HT-29 (cell line): ENCODE results near the gene TEX53. TPM values are rescaled to one million over a fixed set of nuclear protein-coding genes. Genes with fewer than 3 reads are reported as not detected.

Experiments used
- DNase-seq: peaks from one replicate; pipeline ENCODE4 v3.0.0-alpha.2; 2015; ENCODE audit warnings: low spot score
- total RNA-seq: library from RNA; depleted of rRNA; stranded (reverse); fragments of >200 nt; shearing (Covaris generic); gene quantifications from 2 replicates; pipeline ENCODE4 v1.2.3, GENCODE V29; 2014

Gene TEX53
- total RNA-seq, 1 experiment from 2014 or later = not detected

GRCh38 chr9:114680259-114681001 lies 22.8 kb upstream of the TEX53 start:
- no peak for DNase-seq

- DNase-seq = no peak
Measured at GRCh38 chr9:114678795-114679194, 21.2 kb upstream of the TEX53 start.

DNA sequence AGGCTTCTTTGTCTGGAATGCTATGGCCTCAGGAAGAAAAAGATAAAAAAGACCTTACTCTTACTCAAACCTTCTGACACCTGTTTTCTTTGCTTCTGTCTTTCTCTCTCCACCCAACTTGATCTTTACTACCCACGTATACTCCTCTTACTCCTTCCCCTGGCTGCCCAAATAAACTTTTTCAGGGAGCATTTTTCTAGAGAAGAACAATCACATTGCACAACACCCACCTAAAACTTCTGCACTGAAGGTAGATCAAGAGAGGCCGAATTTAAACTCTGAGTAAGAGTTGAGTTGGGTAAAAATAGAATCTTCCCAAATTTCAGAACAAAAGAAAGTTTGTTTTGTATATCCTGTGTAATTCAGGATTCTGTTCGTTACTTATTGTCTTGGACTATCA lies 20.5 kb upstream of the TEX53 start:
- DNase-seq = no peak

GRCh38 chr9:114677418-114677817 lies 19.8 kb upstream of the TEX53 start:
- DNase-seq = peak; percentile 71

- no peak for DNase-seq
Measured at GRCh38 chr9:114676901-114677300, 19.3 kb upstream of the TEX53 start.

DNA sequence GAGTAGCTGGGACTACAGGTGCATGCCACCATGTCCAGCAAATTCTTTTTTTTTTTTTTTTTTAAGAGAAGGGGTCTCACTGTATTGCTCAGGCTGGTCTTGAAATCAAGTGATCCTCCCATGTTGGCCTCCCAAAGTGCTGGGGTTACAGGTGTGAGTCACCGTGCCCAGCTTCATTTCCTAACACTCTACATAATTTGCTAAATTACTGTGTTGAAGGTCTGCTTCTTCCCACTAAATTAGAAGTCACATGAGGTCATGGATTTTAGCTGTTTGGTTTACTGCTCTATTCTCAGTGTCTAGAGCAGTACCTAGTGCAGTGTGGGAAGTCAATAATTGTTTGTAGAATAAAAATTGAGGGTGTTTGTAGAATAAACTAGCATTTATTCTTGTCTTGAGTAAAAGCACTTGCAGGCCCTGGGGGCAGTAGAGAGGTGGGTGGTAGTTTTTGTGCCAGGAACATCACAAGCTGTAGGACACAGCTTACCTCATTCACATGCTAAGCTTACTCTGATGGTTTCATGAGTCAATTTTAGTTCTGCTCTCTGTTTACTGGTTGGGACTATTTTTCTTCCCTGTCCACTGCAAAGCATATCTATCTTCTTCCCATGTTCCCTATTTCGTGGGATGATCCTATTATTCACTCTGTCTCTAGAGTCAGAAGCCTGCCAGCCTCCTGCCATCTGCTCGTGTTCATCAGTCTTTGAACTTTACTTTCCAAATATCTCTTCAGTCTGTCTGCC lies 17.4 kb upstream of the TEX53 start:
- DNase-seq = no peak

GRCh38 chr9:114674076-114674797 lies 16.6 kb upstream of the TEX53 start:
- no peak for DNase-seq

GRCh38 chr9:114671605-114672004 lies 14.0 kb upstream of the TEX53 start:
- no peak for DNase-seq

- no peak for DNase-seq
Measured at GRCh38 chr9:114669961-114670360, 12.4 kb upstream of the TEX53 start.

GRCh38 chr9:114668146-114668545 lies 10.5 kb upstream of the TEX53 start:
- no peak for DNase-seq

DNA sequence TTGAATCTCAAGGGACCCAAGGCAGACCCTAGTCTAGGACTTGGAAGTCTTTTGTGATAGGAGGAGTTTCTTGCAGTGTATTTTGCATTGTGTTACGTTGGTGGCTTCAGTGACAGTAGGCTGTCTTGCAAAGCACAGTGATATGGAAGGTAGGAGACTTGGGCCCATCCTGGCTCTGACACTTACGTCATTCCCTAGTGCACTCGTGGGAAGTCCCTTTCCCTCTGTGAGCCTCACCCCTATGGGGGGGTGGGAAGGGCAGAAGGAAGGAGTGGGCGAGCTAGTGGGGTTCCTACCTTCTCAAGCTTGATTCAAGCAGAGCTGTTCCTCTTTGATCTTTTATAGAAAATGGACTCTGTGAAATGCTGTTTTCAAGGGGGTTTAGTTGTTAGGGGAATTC lies 9.2 kb upstream of the TEX53 start:
- DNase-seq = no peak

- no peak for DNase-seq
Measured at GRCh38 chr9:114666401-114666800, 8.8 kb upstream of the TEX53 start.

DNA sequence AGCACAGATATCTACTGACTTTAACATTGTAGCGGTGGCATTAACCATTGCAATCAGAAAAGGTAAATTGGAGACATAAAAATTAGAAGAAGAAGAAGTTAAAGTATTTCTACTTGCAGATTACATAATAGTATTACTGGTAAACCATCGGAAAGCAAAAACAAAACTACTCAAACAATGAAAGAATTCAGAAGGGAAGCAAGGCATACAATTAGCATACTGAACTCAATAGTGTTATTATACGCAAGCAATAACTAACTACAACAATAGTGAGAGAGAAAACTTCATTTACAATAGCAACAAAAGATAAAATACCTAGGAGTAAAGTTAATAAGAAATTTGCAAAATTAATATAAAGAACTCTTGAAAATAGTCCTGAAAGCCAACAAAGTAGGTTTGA lies 6.6 kb upstream of the TEX53 start:
- DNase-seq = no peak

- peak; percentile 70 for DNase-seq
Measured at GRCh38 chr9:114662081-114662989, 4.7 kb upstream of the TEX53 start.

GRCh38 chr9:114656301-114656700 lies 1.3 kb downstream of the TEX53 start:
- no peak for DNase-seq

GRCh38 chr9:114655689-114656088 lies 1.9 kb downstream of the TEX53 start:
- DNase-seq = no peak

DNA sequence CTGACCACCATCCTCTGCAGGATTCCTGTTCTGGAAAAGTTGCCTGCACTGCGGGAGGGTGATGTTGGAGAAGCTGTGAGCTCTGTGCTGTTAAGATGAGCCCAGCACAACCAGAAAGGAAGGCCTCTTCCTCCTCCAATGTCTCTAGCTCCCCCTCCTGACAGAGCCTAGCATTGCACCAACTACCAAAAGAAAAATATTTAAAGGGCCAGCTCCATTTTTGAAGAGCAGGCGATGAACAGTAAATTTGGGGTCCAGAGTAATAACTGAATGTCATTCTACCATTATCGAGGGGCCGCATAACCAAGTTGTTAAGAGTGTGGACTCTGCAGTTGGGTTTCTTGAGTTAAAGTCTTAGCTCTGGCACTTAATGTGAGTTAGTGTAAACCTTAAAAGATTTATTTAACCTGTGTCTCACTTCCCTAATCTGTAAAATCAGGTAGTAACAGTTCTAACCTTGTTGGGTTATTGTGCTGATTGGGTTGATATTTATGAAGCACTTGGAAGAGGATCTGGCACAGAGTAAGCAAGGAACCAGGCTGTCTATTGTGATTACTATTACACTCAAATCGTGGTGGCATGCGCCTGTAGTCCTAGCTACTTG lies 3.9 kb downstream of the TEX53 start:
- DNase-seq = peak; percentile 87

DNA sequence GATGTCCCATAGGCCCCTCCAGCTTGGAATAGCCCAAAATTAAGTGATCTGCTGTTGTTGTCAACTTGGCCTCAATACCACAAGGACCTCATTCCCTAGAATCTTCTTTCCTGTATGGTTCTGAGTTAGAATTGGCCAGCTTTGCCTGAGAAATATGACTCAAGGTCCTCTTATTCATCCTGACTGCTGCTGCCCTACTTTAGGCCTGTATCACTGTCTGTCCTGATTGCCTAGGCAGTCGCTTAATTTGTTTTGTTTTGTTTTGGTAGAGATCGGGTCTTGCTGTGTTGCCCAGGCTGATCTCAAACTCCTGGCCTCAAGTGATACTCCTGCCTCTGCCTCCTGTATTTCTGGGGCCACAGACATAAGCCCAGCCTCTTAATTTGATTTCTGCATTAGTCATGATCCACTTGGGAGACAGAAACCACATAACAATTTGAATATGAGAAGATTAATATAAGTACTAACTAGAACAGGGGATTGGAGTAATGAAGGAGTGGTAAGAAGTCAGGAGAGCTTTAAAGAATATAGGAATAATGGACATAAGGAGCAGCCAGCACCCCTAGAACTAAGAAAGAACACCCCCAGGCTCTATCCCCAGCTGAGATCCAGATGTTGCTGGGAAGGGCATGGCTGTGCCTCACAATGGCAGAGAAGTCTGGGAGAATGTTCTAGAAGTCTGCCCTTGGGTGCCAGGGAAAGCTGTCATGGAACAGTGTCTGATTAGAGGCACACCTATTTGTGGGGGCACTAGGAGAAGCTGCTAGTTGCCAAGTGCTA lies 4.6 kb downstream of the TEX53 start:
- DNase-seq = no peak

- DNase-seq = no peak
Measured at GRCh38 chr9:114643896-114644295, 13.7 kb downstream of the TEX53 start.

GRCh38 chr9:114643001-114643400 lies 14.6 kb downstream of the TEX53 start:
- DNase-seq = no peak
